HG03558 (cell line): Measurements from ENCODE around the gene MYO1F.
"Not testable (repeated sequence)": the region's sequence is repeated elsewhere in the genome, so short reads cannot be mapped to it uniquely, and the experiment has no call there.

Source experiments
- ATAC-seq: cut with Tn5 transposase; IDR thresholded peaks from one replicate; pipeline ENCODE4 v1.9.1; 2021; ENCODE audit warnings: moderate number of reproducible peaks; ENCODE audit not compliant: unreplicated experiment; ENCODE audit errors: extremely low read depth

Gene MYO1F

DNA sequence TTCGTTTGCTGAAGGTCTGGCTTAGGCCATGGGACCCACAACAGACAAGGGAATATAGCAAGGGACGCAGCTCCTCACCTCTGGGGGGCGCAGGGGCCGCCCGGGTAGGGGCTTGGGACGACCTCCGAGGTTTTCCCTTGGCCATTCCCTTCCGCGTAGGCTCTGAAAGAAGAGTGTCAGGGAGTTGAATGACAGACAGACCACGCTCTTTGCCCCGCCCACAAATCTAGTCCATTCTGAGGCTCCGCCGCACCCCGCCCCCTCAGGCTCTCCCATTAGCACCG is 51.9 kb downstream of the MYO1F start:
- no peak for ATAC-seq

DNA sequence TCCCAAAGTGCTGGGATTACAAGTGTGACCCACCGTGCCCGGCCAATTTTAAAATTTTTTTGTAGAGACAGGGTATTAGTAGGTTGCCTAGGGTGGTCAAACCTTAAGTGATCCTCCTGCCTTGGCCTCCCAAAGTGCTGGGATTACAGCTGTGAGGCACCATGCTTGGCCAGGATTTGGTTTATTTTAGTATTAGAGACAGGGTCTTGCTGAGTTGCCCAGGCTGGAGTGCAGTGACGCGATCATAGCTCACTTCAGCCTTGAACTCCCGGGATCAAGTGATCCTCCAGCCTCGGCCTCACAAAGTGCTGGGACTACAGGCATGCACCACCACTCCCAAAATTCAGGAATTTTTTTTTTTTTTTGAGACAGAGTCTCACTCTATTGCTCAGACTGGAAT is 57.9 kb downstream of the MYO1F start:
- no peak for ATAC-seq

DNA sequence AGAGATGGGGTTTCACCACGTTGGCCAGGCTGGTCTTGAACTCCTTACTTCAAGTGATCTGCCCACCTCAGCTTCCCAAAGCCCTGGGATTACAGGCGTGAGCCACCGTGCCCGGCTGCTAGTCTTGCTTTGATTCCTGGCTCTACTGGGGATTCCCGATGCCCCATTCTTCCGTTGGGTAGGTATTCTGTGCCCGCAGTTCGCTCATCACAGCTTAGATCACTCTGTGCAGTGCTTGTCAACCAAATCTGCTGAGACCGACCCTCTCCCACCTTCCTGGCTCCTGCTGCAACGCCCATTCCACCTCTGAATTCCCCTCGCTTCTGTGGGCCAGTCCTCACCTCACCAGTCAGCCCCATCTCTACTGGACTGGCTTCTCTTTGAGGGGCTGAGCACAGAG is 58.7 kb downstream of the MYO1F start:
- ATAC-seq = no peak

DNA sequence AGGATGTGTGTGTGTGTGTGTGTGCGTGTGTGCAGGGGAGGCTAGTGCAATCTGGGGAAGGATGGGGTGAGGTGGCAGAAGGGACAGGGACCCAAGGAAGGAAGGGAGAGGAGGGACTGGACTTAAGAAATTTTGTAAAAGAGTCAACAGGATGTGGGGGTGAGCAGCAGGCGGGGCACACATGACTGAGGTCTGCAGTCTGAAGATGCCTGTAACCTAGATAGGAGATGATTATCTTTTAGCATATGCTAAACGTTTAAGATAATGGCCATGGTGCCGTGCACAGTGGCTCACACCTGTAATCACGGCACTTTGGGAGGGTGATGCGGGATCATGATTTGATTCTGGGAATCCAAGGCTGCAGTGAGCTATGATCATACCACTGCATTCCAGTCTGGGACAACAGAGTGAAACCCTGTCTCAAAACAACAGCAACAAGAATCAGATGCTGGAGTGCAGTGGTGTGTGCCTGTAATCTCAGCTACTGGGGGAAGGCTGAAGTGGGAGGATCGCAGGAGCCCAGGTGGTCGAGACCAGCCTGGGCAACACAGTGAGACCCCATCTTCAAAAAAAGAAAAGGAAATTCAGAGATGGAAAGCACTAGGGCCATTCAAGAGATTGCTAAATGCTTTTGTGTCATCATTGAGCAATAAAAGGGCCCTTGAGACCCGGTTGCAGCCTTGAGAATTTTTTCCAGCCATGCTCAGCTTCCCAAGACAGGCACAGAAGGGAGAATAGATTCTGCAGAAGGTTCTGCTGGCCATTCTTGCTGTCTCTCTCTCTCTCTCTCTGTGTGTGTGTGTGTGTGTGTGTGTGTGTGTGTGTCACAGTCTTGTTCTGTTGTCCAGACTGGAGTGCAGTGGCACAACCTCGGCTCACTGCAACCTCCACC is 59.4 kb downstream of the MYO1F start:
- no peak for ATAC-seq

DNA sequence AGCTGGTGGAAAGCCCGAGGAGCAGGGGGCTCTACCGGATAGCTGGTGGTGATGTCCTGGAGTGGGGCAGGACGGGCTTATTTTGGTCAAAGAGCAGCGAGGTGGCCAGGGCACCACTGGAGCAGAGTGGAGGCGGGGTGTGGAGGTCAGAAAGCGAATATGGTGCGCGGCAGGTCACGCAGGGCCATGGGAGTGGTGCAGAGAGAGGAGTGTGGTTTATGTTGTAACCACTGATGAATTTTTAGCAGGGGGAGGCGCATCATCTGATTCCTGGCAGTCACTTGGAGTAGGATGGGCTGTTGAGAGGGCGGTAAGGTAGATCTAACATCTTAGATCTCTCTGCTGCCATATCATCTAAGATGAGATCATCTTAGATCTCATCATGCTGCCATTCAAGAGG is 61.9 kb downstream of the MYO1F start:
- ATAC-seq = no peak

DNA sequence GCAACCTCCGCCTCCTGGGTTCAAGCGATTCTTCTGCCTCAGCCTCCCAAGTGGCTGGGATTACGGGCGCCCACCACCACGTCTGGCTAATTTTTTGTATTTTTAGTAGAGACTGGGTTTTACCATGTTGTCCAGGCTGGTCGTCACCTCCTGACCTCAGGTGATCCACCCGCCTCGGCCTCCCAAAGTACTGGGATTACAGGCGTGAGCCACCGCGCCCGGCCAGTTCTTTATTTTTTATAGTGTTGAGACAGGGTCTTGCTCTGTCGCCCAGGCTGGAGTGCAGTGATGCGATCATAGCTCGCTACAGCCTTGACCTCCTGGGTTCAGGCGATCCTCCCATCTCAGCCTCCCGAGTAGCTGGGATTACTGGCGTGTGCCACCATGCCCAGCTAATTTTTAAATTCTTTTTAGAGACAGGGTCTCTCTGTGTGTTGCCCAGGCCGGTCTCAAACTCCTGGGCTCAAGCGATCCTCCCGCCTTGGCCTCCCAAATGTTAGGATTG is 62.7 kb downstream of the MYO1F start:
- ATAC-seq = not testable (repeated sequence)

DNA sequence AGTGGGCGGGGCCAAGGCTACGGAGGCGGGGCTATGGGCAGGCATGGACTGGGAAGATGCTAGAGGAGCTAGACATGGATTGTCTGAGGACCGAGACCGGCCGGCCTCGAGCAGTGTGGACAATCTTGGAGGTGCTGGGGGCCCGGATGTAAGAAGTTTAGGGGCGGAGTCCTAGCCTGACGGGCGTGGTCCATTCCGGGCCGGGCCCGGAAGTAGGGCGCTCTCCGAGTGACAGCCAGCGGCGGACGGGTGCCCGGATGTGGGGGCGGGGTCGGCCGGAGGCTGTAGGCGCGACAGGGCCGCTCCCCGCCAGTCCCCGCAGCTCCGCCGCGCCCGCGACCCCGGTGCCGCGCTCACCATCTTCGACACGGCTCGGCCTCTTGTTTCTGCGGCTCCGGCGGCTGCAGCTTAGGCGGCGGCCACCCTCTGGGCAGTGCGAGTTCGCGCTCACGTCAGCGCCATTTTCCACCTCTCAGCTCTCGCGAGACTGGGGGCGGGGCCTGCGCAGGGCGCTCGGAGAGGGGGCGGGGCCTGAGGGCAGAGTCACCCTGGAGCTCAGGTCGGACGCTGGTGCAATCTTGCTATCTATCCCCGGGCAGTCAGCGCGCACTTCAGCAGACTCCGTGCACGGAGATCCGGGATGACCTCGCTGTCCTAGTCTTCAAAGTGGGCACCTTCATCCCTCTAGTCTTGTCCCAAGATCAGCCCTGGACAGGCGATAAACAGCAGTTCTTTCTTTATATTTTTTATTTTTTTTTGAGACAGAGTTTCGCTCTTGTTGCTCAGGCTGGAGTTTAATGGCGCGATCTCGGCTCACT is 63.3 kb downstream of the MYO1F start, which contains the start of gene ZNF414:
ZNF414 (minus strand) TSS at position 481 of the 818 bp plus-strand sequence; CDS start at position 360, 121 bp downstream.
- ATAC-seq = peak; percentile 74

DNA sequence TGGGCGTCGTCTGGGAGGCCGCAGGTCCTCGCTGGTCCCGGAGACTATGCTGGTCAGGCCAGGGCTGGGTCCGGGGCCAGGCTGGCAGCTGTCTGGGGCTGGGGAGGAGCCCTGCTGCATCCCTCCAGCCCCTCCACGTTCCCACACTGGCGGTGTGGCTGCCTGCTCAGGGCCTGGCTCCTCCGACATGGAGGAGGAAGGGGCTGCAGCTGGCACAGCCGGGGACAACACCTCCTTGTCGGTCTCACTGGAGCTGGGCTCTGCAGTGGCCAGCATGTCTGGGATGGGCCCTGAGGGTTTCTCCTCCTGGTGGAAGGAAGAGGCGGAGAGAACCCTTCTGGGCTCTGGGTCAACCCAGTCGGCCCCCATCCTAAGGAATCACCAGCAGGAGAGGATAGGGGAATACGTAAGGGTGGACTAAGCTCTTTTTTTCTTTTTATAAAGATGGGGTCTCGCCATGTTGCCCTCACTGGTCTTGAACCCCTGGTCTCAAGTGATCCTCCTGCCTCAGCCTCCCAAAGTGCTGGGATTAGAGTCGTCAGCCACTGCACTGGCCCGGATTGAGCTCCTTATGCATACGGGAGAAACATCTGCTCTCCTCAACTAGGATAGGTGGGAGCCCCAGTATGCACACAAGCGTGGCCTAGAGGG is 64.1 kb downstream of the MYO1F start:
- no peak for ATAC-seq

DNA sequence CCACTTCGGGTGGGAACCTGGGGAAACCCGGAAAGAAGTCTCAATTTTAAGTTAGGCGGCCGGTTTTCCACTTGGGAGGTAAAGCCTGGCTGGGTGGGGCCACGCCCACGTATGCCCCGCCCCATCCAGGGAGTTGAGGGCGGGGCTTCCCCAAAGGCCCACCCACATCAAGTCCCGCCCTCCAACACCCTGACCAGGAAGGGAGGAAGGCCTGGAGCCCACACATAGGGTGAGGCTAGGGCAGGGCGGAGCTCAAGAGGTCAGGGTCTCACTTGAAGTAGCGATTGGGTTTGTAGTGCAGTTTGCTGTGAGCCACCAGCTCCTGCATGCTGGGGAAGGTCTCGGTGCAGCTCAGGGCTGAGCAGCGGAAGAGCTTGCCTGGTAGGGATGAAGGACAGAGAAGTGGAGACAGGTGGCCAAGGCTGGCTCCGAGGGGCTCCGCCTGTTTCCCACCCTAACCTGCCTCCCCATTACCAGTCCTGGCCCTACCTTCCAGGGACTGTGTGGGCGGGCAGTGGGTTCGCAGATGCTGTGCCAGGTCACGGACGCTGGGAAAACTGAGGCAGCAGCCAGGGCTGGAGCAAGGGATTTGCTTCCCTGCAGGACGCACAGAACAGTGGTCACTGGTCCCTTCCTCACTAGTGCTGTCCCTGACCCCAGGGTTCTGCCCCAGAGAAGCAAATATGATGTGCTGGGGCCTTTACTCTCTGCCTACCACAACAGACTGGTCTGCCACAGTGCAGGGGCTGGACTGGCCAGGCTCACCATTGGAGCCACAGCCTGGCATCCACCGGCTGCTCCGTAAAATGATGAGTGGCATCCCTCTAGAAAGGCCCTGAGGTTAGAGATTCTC is 64.9 kb downstream of the MYO1F start:
- ATAC-seq = no peak

DNA sequence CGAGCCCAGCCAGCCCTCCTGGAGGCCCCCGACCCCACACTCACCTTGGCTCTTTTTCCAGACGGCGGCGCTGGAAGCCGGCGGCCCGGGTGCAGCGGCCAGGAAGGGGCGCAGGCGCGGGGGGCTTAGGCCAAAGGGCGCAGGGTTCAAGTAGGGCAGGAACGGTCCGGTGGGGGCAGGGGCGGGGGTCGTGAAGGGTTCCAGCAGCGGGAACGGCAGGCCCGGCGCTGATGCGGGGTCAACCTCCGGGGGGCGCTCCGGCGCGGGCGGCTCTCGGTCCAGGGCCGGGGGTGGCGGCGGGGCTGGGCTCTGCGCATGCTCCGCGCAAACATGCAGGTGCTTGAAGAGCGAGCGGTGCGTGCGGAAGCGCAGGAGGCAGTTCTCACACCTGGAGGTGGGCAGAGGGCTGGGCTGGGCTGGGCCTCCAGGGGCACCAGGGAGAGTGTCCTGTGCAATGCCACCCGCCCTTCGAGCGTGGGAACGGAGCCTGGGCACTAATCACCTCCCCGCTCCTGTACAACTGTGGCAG is 65.6 kb downstream of the MYO1F start:
- ATAC-seq = no peak

DNA sequence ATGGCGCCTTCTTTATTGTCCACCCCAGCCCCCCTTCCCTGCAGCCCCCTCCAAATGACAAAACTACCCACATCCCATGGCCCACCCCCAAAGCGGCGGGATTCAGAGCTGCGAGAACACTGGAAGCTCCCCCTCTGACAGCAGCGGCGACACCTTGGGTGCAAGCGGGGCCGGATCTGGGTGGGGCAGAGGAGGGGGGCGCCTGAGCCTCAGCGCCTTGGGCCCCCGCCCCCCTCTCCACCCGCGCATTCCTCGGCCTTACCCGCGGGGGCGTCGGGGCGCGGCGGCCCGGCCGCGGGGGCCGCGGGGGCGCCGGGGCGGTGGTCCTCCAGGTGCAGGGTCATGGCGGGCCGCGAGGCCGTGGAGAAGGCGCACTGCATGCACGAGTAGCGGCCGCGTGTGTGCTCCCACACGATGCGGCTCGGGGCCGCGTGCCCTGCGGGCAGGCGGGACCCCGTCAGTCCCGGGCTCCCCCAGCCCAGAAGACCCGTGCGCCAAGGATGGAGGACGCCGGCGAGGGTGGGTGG is 66.6 kb downstream of the MYO1F start:
- no peak for ATAC-seq

DNA sequence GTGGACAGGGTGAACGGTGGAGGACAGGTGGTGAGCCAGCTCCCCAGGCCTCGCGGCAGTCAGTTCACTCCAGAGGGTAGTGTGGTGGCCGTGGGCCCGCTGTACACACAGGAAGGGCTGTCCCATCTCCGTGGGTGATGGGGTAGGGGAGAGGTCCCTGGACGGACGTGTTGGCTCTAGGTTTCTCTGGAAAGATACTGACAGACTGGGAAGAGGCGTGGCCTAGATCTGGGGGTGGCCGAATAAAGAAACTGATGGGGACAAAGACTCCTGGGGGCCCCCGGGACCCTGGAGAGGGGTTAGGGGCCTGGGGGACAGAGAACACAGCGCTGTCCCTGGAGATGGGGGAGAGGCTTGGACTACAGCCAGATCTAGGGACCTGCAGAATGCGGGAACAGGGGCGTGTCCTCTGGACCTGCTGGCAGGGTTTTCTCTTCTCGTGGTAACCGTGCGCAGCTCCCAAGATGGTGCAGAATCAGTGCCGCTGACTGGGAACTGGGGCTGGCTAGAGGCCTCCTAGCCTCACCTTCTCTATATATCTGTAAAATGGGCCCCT is 70.8 kb downstream of the MYO1F start:
- no peak for ATAC-seq

DNA sequence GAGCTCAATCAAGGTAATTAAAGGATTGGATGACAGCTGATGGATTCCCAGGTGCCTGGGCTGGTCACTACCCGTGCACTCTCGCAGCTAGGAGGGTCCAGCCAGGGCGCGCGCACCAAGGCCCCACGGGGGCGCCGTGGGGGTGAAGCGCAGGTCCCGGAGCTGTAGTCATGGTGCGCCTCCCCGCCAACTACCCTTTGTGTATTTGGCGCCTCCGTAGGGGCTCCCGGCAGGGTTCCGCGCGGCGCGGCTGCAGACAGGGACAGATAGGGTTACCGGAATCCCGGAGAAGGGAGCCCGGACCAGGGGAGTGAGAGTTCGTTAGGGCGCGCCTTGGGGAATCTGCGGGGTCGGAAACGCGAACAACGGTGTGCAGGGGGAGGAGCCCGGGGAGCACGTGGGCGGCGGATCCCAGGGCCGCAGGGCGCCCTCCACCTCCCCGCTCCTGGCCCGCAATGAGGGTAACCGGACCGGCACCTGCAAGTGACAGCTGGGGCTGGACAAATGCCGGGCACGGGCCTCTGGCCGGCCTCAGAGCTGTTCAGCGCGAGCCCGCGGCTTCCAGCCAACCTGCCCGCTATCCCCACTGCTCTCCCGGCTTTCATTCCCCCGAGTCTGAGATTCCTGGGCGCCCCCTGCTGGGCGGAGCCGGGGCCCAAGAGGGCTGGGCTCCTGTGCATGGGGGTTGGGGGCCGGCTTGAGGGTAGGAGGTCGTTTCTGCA is 71.4 kb downstream of the MYO1F start:
- ATAC-seq = no peak

DNA sequence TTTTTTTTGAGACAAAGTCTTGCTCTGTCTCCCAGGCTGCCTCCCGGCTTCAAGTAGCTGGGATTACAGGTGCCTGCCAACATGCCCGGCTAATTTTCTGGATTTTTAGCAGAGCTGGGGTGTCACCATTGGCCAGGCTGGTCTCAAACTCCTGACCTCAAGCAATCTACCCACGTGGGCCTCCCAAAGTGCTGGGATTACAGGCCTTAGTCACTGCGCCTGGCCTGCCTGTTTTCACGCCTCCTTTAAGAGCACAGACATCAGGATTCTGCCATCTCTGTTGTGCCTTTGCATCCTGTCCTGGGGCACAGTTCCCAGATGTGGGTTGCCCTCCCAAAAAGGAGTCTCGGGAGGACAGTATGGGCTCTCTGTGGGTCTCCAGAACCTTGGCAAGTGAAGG is 72.3 kb downstream of the MYO1F start:
- no peak for ATAC-seq

DNA sequence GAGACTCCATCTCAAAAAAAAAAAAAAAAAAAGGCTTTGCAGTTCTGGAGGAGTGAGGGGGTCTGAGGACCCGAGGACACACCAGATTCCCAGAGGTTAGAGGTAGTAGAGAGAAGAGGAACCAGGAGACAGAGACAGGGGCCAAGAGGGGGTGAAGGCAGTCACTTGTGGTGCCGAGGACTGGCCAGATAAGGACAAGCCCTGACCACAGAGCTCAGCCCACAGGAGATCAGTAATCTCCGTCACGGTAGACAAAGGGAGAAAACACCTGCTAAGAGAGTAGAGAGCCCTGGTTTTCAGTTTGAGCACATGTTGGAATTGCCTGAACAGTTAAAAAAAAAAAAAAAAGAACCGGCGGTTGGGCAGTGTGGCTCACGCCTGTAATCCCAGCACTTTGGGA is 73.1 kb downstream of the MYO1F start:
- ATAC-seq = no peak

DNA sequence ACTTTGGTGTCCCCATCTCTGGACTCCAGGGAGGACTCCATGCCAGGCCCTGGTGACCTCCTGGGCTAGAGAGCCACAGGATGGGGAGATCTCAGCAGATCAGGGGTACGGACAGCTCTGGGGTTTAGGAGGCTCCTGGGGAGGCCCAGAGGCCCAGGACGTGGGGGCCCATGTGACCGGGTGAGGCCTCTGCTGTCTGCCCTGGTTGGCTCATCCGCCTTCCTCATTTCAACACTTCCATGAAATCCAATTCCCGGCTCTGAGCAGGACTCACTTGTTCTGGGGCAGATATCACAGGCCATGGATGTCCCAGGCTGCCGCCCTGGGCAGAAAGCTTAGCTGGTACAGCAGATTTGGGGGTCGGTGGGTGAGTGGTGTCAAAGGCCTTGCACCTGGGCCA is 73.7 kb downstream of the MYO1F start:
- ATAC-seq = no peak

DNA sequence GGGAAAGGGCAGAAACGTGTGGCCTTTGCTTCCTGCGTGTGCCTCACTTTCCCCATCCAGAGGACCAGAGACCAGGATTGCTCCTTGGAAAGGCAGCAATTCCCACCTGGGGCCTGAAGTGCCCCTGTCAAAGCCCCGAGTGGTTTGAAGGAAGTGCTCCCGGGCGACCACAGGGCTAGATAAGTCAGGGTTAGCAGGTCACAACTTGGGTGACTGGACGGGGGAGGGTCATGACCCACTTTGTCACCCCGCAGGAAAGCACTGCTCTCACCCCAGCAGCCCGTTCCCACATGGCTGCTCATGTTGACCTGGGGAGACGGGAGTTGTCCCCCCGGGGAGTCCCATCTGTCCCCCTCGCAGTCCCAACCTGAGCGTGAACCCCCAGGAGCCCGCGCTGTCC is 75.3 kb downstream of the MYO1F start:
- ATAC-seq = no peak

DNA sequence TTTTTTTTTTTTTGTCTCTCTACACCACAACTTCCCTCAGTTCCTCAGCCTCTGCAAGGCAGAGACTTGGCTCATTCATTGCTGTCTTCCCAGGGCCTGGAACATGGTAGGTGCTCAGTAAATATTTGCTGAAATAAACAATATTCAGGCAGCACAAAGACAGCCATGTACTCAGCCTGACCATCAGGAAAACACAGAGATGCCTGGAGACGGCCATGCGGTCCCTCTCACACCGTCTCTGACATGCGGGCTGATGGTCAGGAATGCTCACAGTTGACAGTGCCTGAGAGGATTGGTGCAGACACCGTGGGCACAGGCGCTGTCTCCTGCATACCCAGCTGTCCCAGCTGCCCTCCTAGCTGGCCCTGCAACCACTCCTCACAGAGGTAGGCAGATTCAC is 75.7 kb downstream of the MYO1F start:
- no peak for ATAC-seq

DNA sequence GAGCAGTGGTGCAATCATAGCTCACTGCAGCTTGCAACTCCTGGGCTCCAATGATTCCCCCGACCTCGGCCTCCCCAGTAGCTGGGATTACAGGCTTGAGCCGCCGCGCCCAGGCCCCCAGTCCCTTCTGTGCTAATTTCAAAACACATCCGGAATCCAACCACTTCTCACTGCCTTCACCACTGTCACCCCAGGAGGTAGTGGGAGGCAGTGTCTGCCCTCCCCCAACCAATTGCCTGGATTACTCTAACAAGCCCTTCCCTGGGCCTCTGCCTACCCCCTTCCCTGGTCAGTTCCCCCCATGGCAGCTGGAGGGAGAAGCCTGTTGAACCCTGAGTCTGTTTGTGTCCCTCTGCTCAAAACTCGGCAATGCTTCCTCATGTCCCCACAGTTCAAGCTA is 77.1 kb downstream of the MYO1F start:
- ATAC-seq = no peak
